Progenitor cell of endocrine pancreas (in vitro differentiated cells): ENCODE results near the gene TLE5. TPM values are rescaled to one million over a fixed set of nuclear protein-coding genes. Genes with fewer than 3 reads are reported as not detected.

Experiments
- DNase-seq: peaks from one replicate; pipeline ENCODE4 v3.0.0; 2021; ENCODE audit warnings: low spot score; ENCODE audit not compliant: unreplicated experiment
- H3K27ac Mint-ChIP-seq: 2 replicates; pipeline ENCODE4 v1.8.0; 2021; ENCODE audit warnings: mild to moderate bottlenecking, moderate library complexity, mixed read lengths
- H3K27me3 Mint-ChIP-seq: 2 replicates; pipeline ENCODE4 v1.8.0; 2021; ENCODE audit warnings: mixed read lengths
- H3K36me3 Mint-ChIP-seq: 2 replicates; pipeline ENCODE4 v1.8.0; 2022; ENCODE audit warnings: mixed read lengths; ENCODE audit not compliant: insufficient read depth
- H3K4me1 Mint-ChIP-seq: 2 replicates; pipeline ENCODE4 v1.8.0; 2021; ENCODE audit warnings: low read depth, mixed read lengths
- H3K4me3 Mint-ChIP-seq: 2 replicates; pipeline ENCODE4 v1.8.0; 2021; ENCODE audit warnings: low read depth, mild to moderate bottlenecking, moderate library complexity, mixed read lengths
- H3K9me3 Mint-ChIP-seq: 2 replicates; pipeline ENCODE4 v1.8.0; 2021; ENCODE audit warnings: low read depth, mixed read lengths
- CTCF ChIP-seq: fragments of 200-600 bp; sonication (generic); IDR thresholded peaks from one replicate; pipeline ENCODE4 v1.5.0; 2021; ENCODE audit warnings: antibody characterized with exemption, mild to moderate bottlenecking; ENCODE audit not compliant: unreplicated experiment
- total RNA-seq: library from RNA; stranded (reverse); gene quantifications from 2 replicates; pipeline ENCODE4 v1.2.1, GENCODE V29; 2021

The TLE5 gene
- total RNA-seq, 1 donor from 2014 or later, result 507 TPM

DNA sequence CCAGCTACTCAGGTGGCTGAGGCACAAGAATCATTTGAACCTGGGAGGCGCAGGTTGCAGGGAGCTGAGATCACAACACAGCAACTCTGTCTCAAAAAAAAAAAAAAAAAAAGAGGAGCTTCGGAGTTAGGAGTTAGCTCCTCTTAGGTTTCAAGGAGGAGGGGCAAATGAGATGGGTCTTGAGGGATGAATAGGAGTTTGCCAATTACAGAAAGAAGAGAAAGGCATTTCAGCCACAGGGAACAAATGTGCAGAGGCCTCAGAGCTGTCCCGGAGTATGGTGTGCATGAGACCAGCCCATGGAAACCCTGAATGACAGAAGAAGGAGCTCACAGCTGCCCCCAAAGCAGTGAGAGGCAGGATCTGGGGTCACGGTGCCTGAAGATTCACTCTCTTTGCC is 57.8 kb downstream of the TLE5 start:
- no peak for TF ChIP-seq CTCF
- no peak overlapping the region for H3K4me3 Mint-ChIP-seq
- H3K9me3 Mint-ChIP-seq, result no peaks in the 10 kb centered on the region
- no peak for DNase-seq
- H3K4me1 Mint-ChIP-seq, result no peaks in the 10 kb centered on the region
- H3K36me3 Mint-ChIP-seq, result peaks cover 18% of the 10 kb centered on the region
- H3K27ac Mint-ChIP-seq, result no peak overlapping the region
- no peaks in the 10 kb centered on the region for H3K27me3 Mint-ChIP-seq

DNA sequence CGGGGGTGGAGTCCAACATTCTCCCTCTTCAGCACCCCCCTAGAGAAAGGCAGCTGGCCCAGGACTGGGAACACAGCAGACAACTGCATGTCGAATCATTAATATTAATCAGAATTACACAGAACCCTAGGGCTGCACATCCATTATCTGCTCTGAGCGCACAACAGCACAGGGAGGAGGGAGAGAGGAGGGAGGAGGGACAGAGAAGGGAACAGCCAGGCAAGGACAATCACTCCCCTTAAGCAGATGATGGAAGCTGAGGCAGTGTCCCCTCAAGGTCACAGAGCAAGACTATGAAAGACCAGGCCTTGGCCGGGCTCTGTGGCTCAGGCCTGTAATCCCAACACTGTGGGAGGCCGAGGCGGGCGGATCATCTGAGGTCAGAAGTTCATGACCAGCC is 59.2 kb downstream of the TLE5 start:
- no peak overlapping the region for H3K4me3 Mint-ChIP-seq
- H3K4me1 Mint-ChIP-seq, result no peaks in the 10 kb centered on the region
- TF ChIP-seq CTCF, result no peak
- no peak overlapping the region for H3K27ac Mint-ChIP-seq
- no peak for DNase-seq
- no peaks in the 10 kb centered on the region for H3K9me3 Mint-ChIP-seq
- no peaks in the 10 kb centered on the region for H3K27me3 Mint-ChIP-seq
- H3K36me3 Mint-ChIP-seq, result peaks cover 24% of the 10 kb centered on the region

Other genes starting within 250 kb of the TLE5 start
- gene ZNF554, start 242.6 kb downstream of the TLE5 start, total RNA-seq, result 12.1 and 14.1 TPM in 2 replicates
- 13.3 and 13.7 TPM in 2 replicates for gene ZNF555, start 221.0 kb downstream of the TLE5 start, total RNA-seq
- gene ZNF556, start 195.2 kb downstream of the TLE5 start, total RNA-seq, result not detected in 2 replicates
- 3.8 and 5.3 TPM in 2 replicates for gene ZNF57, start 161.6 kb downstream of the TLE5 start, total RNA-seq
- gene ZNF77, start 117.5 kb downstream of the TLE5 start, total RNA-seq, result 6.3 and 7.1 TPM in 2 replicates
- gene TLE6, start 84.9 kb downstream of the TLE5 start, total RNA-seq, result 18.4 and 21.0 TPM in 2 replicates
- gene TLE2, start 33.2 kb downstream of the TLE5 start, total RNA-seq, result 147 and 160 TPM in 2 replicates
- gene GNA11, start 31.9 kb upstream of the TLE5 start, total RNA-seq, result 37.9 and 39.5 TPM in 2 replicates
- not detected in 2 replicates for gene GNA15, start 73.5 kb upstream of the TLE5 start, total RNA-seq
- gene S1PR4, start 116.3 kb upstream of the TLE5 start, total RNA-seq, result not detected in 2 replicates
- gene NCLN, start 123.4 kb upstream of the TLE5 start, total RNA-seq, result 54.6 and 57.7 TPM in 2 replicates
- 1.6 and 1.7 TPM in 2 replicates for gene CELF5, start 162.2 kb upstream of the TLE5 start, total RNA-seq